NCI-H446 treated with DMSO at 0.1 percent for 48 hours (cell line): ENCODE results near the gene CLCN4.
A peak's percentile ranks its signal among the peaks of the same experiment; 100 is the strongest.

Source experiments
- DNase-seq: peaks from one replicate; lab custom pipeline; 2025; lab: John Stamatoyannopoulos, UW

CLCN4 gene

DNA sequence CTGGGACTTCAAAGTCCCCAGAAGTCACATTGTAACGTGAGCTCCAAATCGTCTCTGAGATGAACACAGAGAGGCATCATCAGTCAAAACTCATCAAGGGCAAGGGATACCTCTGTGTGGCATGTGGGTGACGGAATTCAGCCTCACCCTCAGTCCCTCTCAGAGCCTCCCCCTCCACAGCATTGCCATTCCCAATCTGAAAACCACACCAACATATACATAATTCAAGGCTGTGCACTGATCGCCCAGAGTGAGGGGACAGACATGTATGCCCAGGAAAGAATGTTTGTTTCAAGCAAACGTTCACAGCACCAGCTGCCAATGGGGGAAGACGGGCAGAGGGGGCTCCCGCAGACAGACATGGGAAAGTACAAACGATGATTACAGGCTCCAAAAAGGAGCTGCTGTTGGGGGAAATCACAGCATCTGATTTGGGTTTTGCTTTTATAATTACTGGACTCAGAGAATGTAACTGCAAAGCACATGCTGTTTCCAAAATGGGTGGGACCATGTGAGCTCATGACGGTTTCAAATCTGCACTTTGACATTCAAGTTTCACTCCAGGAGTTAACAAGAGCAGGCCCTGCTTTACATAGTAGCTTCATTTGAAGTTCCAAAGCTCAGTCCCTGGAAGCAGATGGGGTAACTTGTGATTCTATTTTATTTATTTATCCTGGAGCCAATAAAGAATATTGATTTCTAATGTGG lies 88.3 kb downstream of the CLCN4 start:
- no peak for DNase-seq

DNA sequence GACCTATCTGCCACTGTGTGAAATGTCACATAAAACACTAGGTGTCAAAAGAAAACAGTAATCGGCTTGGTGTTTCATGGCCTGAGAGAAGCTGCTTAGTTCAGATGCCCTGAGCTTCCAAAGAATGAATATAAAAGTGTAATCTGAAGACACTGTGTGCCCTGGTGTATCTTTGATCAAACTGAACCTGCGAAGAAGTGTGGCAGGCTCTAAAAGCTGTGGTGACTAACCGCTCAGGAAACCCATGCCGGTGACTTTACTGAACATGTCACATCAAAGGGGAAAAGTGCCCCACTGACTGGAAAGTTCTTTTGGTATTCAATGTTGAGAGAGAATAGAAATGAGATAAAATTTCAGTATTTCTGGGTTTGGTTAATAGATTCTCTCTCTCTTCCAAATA lies 89.1 kb downstream of the CLCN4 start:
- DNase-seq = no peak

DNA sequence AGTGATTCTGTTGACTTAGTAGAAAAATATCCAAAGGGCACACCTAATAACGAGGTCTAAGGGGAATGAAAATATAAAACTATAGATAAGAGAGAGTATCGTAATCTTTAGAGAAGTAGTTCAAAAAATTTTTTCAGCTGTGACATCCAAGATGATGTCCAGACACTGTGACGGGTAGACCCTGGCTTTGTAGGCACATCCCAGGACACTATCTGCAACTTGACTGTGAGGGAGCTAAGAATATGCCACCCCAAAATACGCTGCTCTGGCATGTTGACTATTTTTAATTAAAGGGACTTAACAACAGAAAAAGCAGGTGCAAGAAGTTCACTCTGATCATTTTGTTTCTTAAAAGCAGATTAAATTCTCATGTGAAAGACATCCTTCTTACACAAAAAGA lies 89.5 kb downstream of the CLCN4 start:
- no peak for DNase-seq

DNA sequence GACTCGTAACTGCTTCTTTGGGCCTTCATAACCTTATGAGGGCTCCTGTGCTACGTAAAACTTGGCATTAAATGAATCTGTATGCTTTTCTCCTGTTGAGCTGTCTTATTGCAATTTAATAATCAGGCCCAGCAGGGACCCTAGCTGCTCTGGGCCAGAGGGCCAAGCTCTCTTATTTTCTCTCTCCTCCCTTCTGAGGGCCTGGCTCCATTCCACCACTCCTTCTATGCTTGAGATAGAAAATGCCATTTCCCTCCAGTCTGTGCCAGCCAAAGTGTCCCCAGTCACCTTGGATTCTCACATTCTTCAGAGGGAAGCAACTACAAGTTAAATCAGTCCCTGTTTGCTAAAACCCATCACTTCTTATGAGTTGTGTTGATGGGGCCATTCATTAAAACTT lies 90.1 kb downstream of the CLCN4 start:
- DNase-seq = peak; percentile 6

DNA sequence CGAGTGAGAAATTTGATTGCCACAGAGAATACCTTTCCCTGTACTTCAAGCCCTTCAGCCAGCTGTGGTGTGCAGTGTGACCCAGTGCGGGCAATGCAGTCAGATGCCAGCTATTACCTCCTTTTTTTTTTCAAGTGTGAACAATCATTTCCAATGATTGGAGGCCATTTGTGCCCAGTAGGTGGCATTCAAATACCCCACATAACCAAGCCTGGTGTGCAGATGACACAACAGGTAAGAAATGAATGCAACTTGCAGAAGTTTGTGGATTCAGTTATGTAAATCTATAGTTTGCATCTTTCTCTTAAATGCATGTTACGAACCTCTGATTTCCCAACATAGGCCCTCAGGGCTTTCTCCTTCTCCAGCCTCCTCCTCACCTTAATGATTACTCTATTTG lies 98.0 kb downstream of the CLCN4 start:
- no peak for DNase-seq

DNA sequence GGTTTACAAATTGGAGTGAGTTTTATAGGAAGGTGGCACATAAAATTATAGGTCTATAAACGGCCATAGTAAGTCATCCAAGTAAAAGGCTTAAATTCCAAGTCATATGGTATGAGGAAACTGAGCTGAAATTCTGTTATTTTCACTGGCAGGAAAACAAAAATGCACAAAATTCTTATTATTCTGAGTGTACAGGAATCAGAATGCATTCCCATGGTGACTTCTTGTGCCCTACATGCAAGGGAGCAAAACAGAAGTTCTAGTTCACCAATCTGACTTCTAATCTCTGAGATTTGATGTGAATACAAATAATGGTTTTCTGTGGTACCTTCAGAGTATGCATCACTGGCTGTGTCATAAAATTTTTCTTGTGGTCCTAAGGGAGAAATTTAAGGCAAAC lies 102.9 kb downstream of the CLCN4 start:
- no peak for DNase-seq

DNA sequence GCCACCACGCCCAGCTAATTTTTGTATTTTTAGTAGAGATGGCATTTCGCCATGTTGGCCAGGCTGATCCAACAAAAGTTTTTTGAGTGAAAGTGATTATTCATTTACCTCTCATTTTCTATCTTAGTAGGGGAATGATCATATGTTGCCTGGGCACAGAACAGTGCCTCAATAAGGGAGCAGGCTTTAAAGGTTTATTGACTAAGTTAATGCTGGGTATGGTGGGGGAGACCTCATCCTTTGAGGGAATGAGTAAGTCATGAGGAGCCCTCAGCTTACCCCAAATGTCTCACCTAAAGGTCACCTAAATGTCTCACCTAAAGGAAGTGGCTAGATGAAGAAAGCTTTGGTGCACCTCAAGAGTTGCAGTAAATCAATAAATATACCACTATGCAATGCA lies 109.0 kb downstream of the CLCN4 start:
- DNase-seq = no peak

DNA sequence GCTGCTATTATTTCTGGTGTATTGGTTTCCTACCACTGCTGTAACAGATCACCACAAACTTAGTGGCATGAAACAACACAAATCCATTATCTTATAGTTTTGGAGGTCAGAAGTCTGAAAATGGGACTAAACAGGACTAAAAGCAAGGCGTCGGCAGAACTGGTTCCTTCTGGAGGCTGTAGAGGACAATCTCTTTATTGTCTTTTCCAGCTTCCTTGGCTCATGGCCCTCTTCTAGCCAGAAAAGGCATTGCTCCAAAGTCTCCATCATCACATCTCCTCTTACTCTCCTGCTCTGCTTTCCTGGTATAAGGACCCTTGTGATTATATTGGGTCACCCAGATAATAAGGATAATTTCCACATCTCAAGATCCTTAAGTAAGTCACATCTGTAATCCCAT lies 121.9 kb downstream of the CLCN4 start:
- no peak for DNase-seq

DNA sequence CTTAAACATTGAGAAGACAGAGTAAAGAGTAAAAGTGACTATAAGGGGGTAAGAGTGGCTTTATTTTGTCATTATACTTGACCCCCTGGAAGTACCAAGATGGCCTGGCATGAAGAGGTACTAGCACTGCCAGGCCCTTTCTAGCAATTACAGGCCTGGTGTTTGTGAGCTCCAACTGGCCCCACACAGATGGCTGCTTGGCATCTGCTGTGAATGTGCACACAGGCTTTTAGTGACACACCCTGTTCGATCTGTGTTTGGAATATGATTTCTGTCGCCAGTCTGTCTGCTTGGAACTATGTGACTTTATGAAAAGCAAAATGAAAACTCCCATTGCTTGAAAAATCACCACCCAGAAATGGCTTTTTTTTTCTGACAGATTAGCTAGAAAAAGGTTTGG lies 123.3 kb downstream of the CLCN4 start:
- DNase-seq = peak; percentile 42

DNA sequence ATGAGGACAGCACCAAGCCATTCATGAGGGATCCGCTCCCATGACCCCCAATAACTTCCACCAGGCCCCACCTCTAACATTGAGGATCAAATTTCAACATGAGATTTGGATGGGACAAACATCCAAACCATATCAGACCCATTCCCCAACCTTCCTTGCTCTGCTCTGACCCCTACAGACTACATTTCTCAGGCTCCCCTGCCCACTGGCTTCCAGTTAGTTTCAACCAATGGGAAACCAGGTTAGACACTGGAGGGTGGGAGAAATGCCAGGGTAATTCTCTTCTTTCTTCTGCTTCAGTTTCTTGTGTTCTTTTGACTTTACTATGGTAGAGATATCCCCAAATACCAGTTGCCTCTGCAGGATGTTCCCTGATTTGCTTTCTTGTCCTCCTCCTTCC lies 125.7 kb downstream of the CLCN4 start:
- no peak for DNase-seq

DNA sequence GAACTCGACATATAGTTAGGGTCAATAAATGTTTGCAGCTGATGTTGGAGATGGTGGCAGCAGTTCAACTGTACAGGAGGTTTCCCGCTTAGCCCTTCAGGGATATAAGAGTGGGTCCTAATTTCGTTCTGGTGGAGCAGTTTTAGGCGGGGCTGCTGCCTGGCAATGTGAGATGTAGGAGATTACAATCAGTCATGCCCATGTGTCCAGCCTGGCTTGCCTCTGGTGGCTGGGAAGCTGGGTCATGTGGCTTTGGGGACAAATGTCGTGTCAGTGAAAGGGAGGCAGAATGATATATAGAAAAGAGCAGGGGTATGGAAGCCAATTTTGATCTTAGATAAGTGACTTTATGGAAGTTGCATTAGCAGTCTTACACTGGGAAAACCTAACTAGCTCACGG lies 129.4 kb downstream of the CLCN4 start:
- DNase-seq = no peak
